Subcutaneous abdominal adipose tissue (tissue), 5 donors: ENCODE measurements around the gene GNA12.

Experiments
- H3K27ac ChIP-seq: one replicate; pipeline ENCODE4 v1.7.0; 2013; ENCODE audit warnings: low read depth, mild to moderate bottlenecking, inconsistent platforms, low read length, moderate library complexity
- H3K27me3 ChIP-seq, 5 donors: one replicate each; pipeline ENCODE4 v1.7.0; 2013; ENCODE audit warnings: low read length in 5 of 5, inconsistent platforms in 1 of 5; ENCODE audit not compliant: control insufficient read depth in 5 of 5, insufficient read depth in 4 of 5
- H3K36me3 ChIP-seq, 5 donors: one replicate each; pipeline ENCODE4 v1.7.0; 2013; ENCODE audit warnings: low read length in 5 of 5; ENCODE audit not compliant: control insufficient read depth in 5 of 5, insufficient read depth in 5 of 5
- H3K4me1 ChIP-seq, 5 donors: one replicate each; pipeline ENCODE4 v1.7.0; 2013; ENCODE audit warnings: low read length in 5 of 5, mild to moderate bottlenecking in 3 of 5, moderate library complexity in 1 of 5; ENCODE audit not compliant: control insufficient read depth in 5 of 5, insufficient read depth in 5 of 5
- H3K4me3 ChIP-seq, 5 donors: one replicate each; pipeline ENCODE4 v1.7.0; 2013; ENCODE audit warnings: low read length in 5 of 5, low read depth in 1 of 5
- H3K9ac ChIP-seq, 5 donors: one replicate each; pipeline ENCODE4 v1.7.0; 2013; ENCODE audit warnings: low read length in 5 of 5, mild to moderate bottlenecking in 4 of 5, moderate library complexity in 3 of 5
- H3K9me3 ChIP-seq, 5 donors: one replicate each; pipeline ENCODE4 v1.7.0; 2013; ENCODE audit warnings: low read length in 5 of 5; ENCODE audit not compliant: control insufficient read depth in 5 of 5
- donor health status: healthy.
- donor health status: healthy.
- donor health status: healthy.
- donor health status: healthy.
- donor health status: healthy.

GNA12 gene

GRCh38 chr7:2830609-2831376 lies 13.3 kb downstream of the GNA12 start:
- no peak overlapping the region for H3K4me3 ChIP-seq
- H3K9me3 ChIP-seq, result no peaks in the 10 kb centered on the region
- no peak overlapping the region for H3K27ac ChIP-seq
- peaks cover 0 to 16% (median 6%) of the 10 kb centered on the region in 5 donors for H3K36me3 ChIP-seq
- H3K9ac ChIP-seq, result no peak overlapping the region
- no peaks in the 10 kb centered on the region for H3K27me3 ChIP-seq
- H3K4me1 ChIP-seq, result peaks cover 0 to 9% (median 5%) of the 10 kb centered on the region in 5 donors

- Histone ChIP-seq H3K9me3 (no peaks in the 10 kb centered on the region), H3K27me3 (no peaks in the 10 kb centered on the region), H3K36me3 (peaks cover 0 to 6% (median 3%) of the 10 kb centered on the region in 5 donors), H3K9ac (no peak overlapping the region), H3K4me3 (no peak overlapping the region), H3K27ac (no peak overlapping the region), H3K4me1 (peaks cover 0 to 13% (median 6%) of the 10 kb centered on the region in 5 donors)
These were observed 15.1 kb downstream of the GNA12 start for GRCh38 chr7:2829040-2829439.

GRCh38 chr7:2826771-2827170 lies 17.3 kb downstream of the GNA12 start:
- Histone ChIP-seq H3K9me3 (no peaks in the 10 kb centered on the region), H3K36me3 (peaks cover 0 to 5% (median under 1%) of the 10 kb centered on the region in 5 donors), H3K4me3 (no peak overlapping the region), H3K27me3 (no peaks in the 10 kb centered on the region), H3K27ac (no peak overlapping the region), H3K9ac (no peak overlapping the region), H3K4me1 (peaks cover 0 to 29% (median 21%) of the 10 kb centered on the region in 5 donors)

- Histone ChIP-seq H3K4me1 (peaks cover under 1 to 40% (median 32%) of the 10 kb centered on the region in 5 donors), H3K9ac (no peak overlapping the region), H3K27ac (no peak overlapping the region), H3K27me3 (no peaks in the 10 kb centered on the region), H3K9me3 (no peaks in the 10 kb centered on the region), H3K4me3 (no peak overlapping the region), H3K36me3 (peaks cover 0 to 5% (median 0%) of the 10 kb centered on the region in 5 donors)
These were observed 18.4 kb downstream of the GNA12 start for GRCh38 chr7:2825559-2826227.

- Histone ChIP-seq H3K27ac (no peak overlapping the region), H3K36me3 (peaks cover 0 to 3% (median 0%) of the 10 kb centered on the region in 5 donors), H3K4me3 (no peak overlapping the region), H3K27me3 (no peaks in the 10 kb centered on the region), H3K4me1 (peaks cover 2 to 47% (median 38%) of the 10 kb centered on the region in 5 donors), H3K9ac (no peak overlapping the region), H3K9me3 (no peaks in the 10 kb centered on the region)
These were observed 19.2 kb downstream of the GNA12 start for GRCh38 chr7:2824678-2825461.

GRCh38 chr7:2824026-2824677 lies 20.0 kb downstream of the GNA12 start:
- H3K4me3 ChIP-seq, result no peak overlapping the region
- H3K27me3 ChIP-seq, result no peaks in the 10 kb centered on the region
- peaks cover 2 to 54% (median 45%) of the 10 kb centered on the region in 5 donors for H3K4me1 ChIP-seq
- H3K36me3 ChIP-seq, result peaks cover 0 to 3% (median 0%) of the 10 kb centered on the region in 5 donors
- H3K27ac ChIP-seq, result no peak overlapping the region
- H3K9ac ChIP-seq, result no peak overlapping the region
- H3K9me3 ChIP-seq, result no peaks in the 10 kb centered on the region

GRCh38 chr7:2823130-2823529 lies 21.0 kb downstream of the GNA12 start:
- peaks cover 2 to 64% (median 55%) of the 10 kb centered on the region in 5 donors for H3K4me1 ChIP-seq
- H3K27me3 ChIP-seq, result no peaks in the 10 kb centered on the region
- H3K36me3 ChIP-seq, result peaks cover 0 to 3% (median 0%) of the 10 kb centered on the region in 5 donors
- no peaks in the 10 kb centered on the region for H3K9me3 ChIP-seq
- H3K9ac ChIP-seq, result peak overlapping the region in 1 of 5 donors; percentile 36
- no peak overlapping the region for H3K4me3 ChIP-seq
- H3K27ac ChIP-seq, result peak overlapping the region; percentile 67

- Histone ChIP-seq H3K4me3 (no peak overlapping the region), H3K27me3 (no peaks in the 10 kb centered on the region), H3K9me3 (no peaks in the 10 kb centered on the region), H3K36me3 (no peaks in the 10 kb centered on the region), H3K27ac (peak overlapping the region; percentile 67), H3K4me1 (peaks cover 2 to 71% (median 64%) of the 10 kb centered on the region in 5 donors), H3K9ac (no peak overlapping the region)
These were observed 22.1 kb downstream of the GNA12 start for GRCh38 chr7:2821842-2822507.

- H3K36me3 ChIP-seq, result no peaks in the 10 kb centered on the region
- H3K4me1 ChIP-seq, result peaks cover 2 to 70% (median 64%) of the 10 kb centered on the region in 5 donors
- H3K9ac ChIP-seq, result peak overlapping the region in 1 of 5 donors; percentile 13
- H3K4me3 ChIP-seq, result peak overlapping the region in 1 of 5 donors; percentile 29
- no peaks in the 10 kb centered on the region for H3K9me3 ChIP-seq
- peak overlapping the region; percentile 67 for H3K27ac ChIP-seq
- no peaks in the 10 kb centered on the region for H3K27me3 ChIP-seq
These were observed 22.8 kb downstream of the GNA12 start for GRCh38 chr7:2821161-2821841.
